Astrocyte (in vitro differentiated cells and primary cell): ENCODE measurements around the gene TUBA3E.
"Not testable (repeated sequence)": the region's sequence is repeated elsewhere in the genome, so short reads cannot be mapped to it uniquely, and the experiment has no call there.

Experiments used
- CTCF ChIP-seq: IDR thresholded peaks from 2 replicates; pipeline ENCODE4 v1.5.1; 2011; ENCODE audit warnings: low read depth, mild to moderate bottlenecking, inconsistent platforms, low read length, moderate library complexity; ENCODE audit not compliant: insufficient read depth
- EZH2 ChIP-seq: IDR thresholded peaks from 2 replicates; pipeline ENCODE4 v1.6.1; 2012; ENCODE audit warnings: mild to moderate bottlenecking, low read length, inconsistent platforms; ENCODE audit not compliant: insufficient read depth

GRCh38 chr2:130207051-130207450, 8.8 kb upstream of the TUBA3E start:
- not testable (repeated sequence) for TF ChIP-seq EZH2, CTCF
